Thyroid gland (tissue), 4 donors: ENCODE data around the gene ADARB1. TPM values are rescaled to one million over a fixed set of nuclear protein-coding genes. Genes with fewer than 3 reads are reported as not detected.
A peak's percentile ranks its signal among the peaks of the same experiment; 100 is the strongest.
"Not testable (repeated sequence)": the region's sequence is repeated elsewhere in the genome, so short reads cannot be mapped to it uniquely, and the experiment has no call there.

Experiments used
- DNase-seq, 2 donors: peaks; one replicate each; pipeline ENCODE4 v3.0.0-alpha.2; 2019
- H3K27ac ChIP-seq, 3 donors: fragments of 200-600 bp; sonication (generic); 1 replicate in 2 of 3; 2 replicates in 1 of 3; pipeline ENCODE4 v1.5.1; 2016 to 2019; ENCODE audit warnings: mild to moderate bottlenecking in 1 of 3, moderate library complexity in 1 of 3
- H3K27me3 ChIP-seq: fragments of 200-600 bp; sonication (generic); one replicate; pipeline ENCODE4 v1.5.1; 2019
- H3K36me3 ChIP-seq, 2 donors: fragments of 200-600 bp; sonication (generic); one replicate each; pipeline ENCODE4 v1.5.1; 2016 to 2019
- H3K4me1 ChIP-seq, 2 donors: fragments of 200-600 bp; sonication (generic); one replicate each; pipeline ENCODE4 v1.5.1; 2017 to 2019
- H3K4me3 ChIP-seq, 3 donors: fragments of 200-600 bp; sonication (generic); replicated peaks in 1 of 3; 1 replicate in 2 of 3; 2 replicates in 1 of 3; pipeline ENCODE4 v1.5.1; 2016; ENCODE audit warnings: mild to moderate bottlenecking in 1 of 3
- H3K9me3 ChIP-seq: fragments of 200-600 bp; sonication (generic); one replicate; pipeline ENCODE4 v1.5.1; 2017
- CTCF ChIP-seq, 6 experiments: fragments of 200-600 bp in 3 of 6; fragments of 450-650 bp in 3 of 6; sonication (generic) in 3 of 6; IDR thresholded peaks; one replicate each; pipeline ENCODE4 v1.5.1; 2016 to 2019; ENCODE audit warnings: antibody characterized with exemption in 6 of 6, mild to moderate bottlenecking in 2 of 6, inconsistent platforms in 1 of 6, moderate library complexity in 1 of 6
- POLR2A ChIP-seq, 2 donors: fragments of 450-650 bp; IDR thresholded peaks; one replicate each; pipeline ENCODE4 v1.6.1; 2017; ENCODE audit warnings: antibody characterized with exemption in 2 of 2, mild to moderate bottlenecking in 2 of 2, moderate library complexity in 1 of 2
- WGBS, 2 donors: methylation state at CpG; one replicate each; pipeline ENCODE4 v1.1.5; 2017; 5-methylcytosine and 5-hydroxymethylcytosine counted together
- intact Hi-C: fragments of 100-400 bp; cut with DNase I; formaldehyde crosslinking; loops from one replicate; pipeline ENCODE4 v1.15.1; 2023
- total RNA-seq, 4 donors: library from RNA; depleted of rRNA; stranded (reverse); fragments of >200 nt; gene quantifications; one replicate each; pipeline ENCODE4 v1.2.3, GENCODE V29; 2016

ADARB1 gene
- total RNA-seq, 4 donors from 2014 or later = 5.0 to 20.2 (median 10.1) TPM

GRCh38 chr21:45129189-45129923 is 55.0 kb downstream of the ADARB1 start:
- intact Hi-C loops = loop anchor here (5.0 kb wide), 1 partner anchor 177 kb away; no protein-coding TSS in a partner anchor
- peak overlapping the region in 2 of 3 donors; percentile 46 to 53 for H3K27ac ChIP-seq

GRCh38 chr21:45130324-45130774 is 56.0 kb downstream of the ADARB1 start:
- TF ChIP-seq POLR2A (IDR thresholded peaks at IDR 0.05) (no peak), CTCF (IDR thresholded peaks at IDR 0.05) (no peak)
- no peak for DNase-seq
- Histone ChIP-seq H3K9me3 (no peaks in the 10 kb centered on the region), H3K36me3 (no peaks in the 10 kb centered on the region), H3K4me3 (no peak overlapping the region), H3K27me3 (no peaks in the 10 kb centered on the region), H3K4me1 (peaks cover 0 to 20% of the 10 kb centered on the region in 2 donors), H3K27ac (peak overlapping the region; percentile 15 to 57 (median 30))
- 52 to 62% methylated on average over 10 of the region's 10 CpGs for WGBS, 2 donors
- intact Hi-C loops = no loop called here

More at GRCh38 chr21:45129189-45129923, 55.0 kb downstream of the ADARB1 start:
- H3K4me1 ChIP-seq = peaks cover 0 to 20% of the 10 kb centered on the region in 2 donors
- H3K9me3 ChIP-seq = no peaks in the 10 kb centered on the region
- H3K27me3 ChIP-seq = no peaks in the 10 kb centered on the region
- no peaks in the 10 kb centered on the region for H3K36me3 ChIP-seq
- 84% methylated on average over 19 of the region's 19 CpGs for WGBS, 2 donors
- no peak for DNase-seq
- no peak overlapping the region for H3K4me3 ChIP-seq
- no peak for TF ChIP-seq POLR2A (IDR thresholded peaks at IDR 0.05)
- TF ChIP-seq CTCF (IDR thresholded peaks at IDR 0.05) = no peak

DNA sequence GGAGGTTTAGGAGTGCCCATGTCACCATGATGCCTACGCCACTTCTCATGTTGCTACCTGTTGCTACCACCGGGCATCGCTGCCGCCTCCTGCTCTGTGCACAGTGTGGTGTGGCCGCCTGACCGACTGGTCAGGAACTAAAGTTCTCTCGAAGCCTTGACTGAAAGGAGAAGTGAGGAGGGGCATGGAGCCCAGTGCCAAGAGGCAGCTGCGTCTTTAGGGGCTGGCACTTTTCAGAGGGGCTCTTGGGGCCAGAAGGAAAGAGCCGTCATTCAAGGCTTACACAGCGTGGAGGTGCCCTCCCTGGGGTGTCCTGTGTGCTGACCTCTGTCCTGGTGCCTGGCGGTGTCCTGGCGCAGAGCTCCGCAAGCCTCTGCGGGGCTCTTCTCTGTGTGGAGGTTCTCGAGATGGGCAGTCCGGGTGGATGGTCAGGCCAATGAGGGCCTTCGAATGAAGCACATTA is 57.2 kb downstream of the ADARB1 start:
- H3K4me1 ChIP-seq = peaks cover 0 to 20% of the 10 kb centered on the region in 2 donors
- no peak for DNase-seq
- intact Hi-C loops = no loop called here
- WGBS, 2 donors = 86 to 90% methylated on average over 14 to 16 of the region's 17 CpGs
- H3K4me3 ChIP-seq = no peak overlapping the region
- no peaks in the 10 kb centered on the region for H3K27me3 ChIP-seq
- no peak overlapping the region for H3K27ac ChIP-seq
- TF ChIP-seq CTCF (IDR thresholded peaks at IDR 0.05) (no peak), POLR2A (IDR thresholded peaks at IDR 0.05) (no peak)
- no peaks in the 10 kb centered on the region for H3K36me3 ChIP-seq
- H3K9me3 ChIP-seq = no peaks in the 10 kb centered on the region

GRCh38 chr21:45132841-45133573 is 58.6 kb downstream of the ADARB1 start:
- H3K27me3 ChIP-seq = no peaks in the 10 kb centered on the region
- no peak overlapping the region for H3K4me3 ChIP-seq
- no peak for TF ChIP-seq POLR2A (IDR thresholded peaks at IDR 0.05)
- no peak for TF ChIP-seq CTCF (IDR thresholded peaks at IDR 0.05)
- WGBS, 2 donors = 78 to 82% methylated on average over 12 to 13 of the region's 13 CpGs
- no peaks in the 10 kb centered on the region for H3K36me3 ChIP-seq
- intact Hi-C loops = no loop called here
- H3K27ac ChIP-seq = no peak overlapping the region
- peak in 1 of 2 donors; percentile 17 for DNase-seq
- peaks cover 0 to 20% of the 10 kb centered on the region in 2 donors for H3K4me1 ChIP-seq
- H3K9me3 ChIP-seq = no peaks in the 10 kb centered on the region

DNA sequence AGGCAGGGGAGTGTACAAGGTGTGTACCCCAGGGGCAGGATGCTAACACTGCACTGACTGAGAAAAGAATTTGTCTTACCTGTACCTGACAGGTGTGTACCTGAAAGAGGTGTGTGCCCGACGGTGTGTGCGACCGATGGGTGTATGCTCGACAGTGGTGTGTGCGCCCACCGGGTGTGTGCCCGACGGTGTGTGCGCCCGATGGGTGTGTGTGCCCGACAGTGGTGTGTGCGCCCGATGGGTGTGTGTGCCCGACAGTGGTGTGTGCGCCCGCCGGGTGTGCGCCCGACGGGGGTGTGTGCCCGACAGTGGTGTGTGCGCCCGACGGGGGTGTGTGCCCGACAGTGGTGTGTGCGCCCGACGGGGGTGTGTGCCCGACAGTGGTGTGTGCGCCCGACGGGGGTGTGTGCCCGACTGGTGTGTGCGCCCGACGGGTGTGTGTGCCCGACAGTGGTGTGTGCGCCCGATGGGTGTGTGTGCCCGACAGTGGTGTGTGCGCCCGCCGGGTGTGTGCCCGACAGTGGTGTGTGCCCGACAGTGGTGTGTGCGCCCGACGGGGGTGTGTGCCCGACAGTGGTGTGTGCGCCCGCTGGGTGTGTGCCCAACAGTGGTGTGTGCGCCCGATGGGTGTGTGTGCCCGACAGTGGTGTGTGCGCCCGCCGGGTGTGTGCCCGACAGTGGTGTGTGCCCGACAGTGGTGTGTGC is 59.3 kb downstream of the ADARB1 start:
- intact Hi-C loops, H3K27ac ChIP-seq, H3K36me3 ChIP-seq, H3K27me3 ChIP-seq, H3K9me3 ChIP-seq, H3K4me3 ChIP-seq, DNase-seq: not testable (repeated sequence)
- H3K4me1 ChIP-seq = peaks cover 0 to 20% of the 10 kb centered on the region in 2 donors
- WGBS, 2 donors = 93 to 97% methylated on average over 31 to 35 of the region's 60 CpGs
